H1 (cell line): ENCODE results near the gene APC2. TPM values are rescaled to one million over a fixed set of nuclear protein-coding genes. Genes with fewer than 3 reads are reported as not detected.
A peak's percentile ranks its signal among the peaks of the same experiment; 100 is the strongest.

Source experiments
- CTCF ChIA-PET: fragments of 300-600 bp; sonication (Branson Sonifier 250); formaldehyde crosslinking; loops from one replicate; lab custom pipeline; 2021; ENCODE audit not compliant: partially characterized antibody; lab: Charles Lee
- POLR2A ChIA-PET: fragments of 300-600 bp; sonication (Branson Sonifier 250); formaldehyde crosslinking; loops from one replicate; lab custom pipeline; 2021; ENCODE audit warnings: inconsistent platforms; ENCODE audit not compliant: partially characterized antibody; lab: Charles Lee
- DNase-seq, 2 experiments: peaks; one replicate each; pipeline versions ENCODE4 v3.0.0 to v3.0.0-alpha.2; 2010 to 2022; ENCODE audit warnings: low spot score in 2 of 2, low read depth in 1 of 2, mixed read lengths in 1 of 2
- FAIRE-seq: peaks from 2 replicates; lab custom pipeline; 2011; peaks lifted over from hg19 to GRCh38; lab: Jason Lieb, UNC
- H2AFZ ChIP-seq: 2 replicates; pipeline ENCODE4 v1.8.1; 2012; ENCODE audit warnings: low read length, inconsistent platforms
- H2AK5ac ChIP-seq: 2 replicates; pipeline ENCODE4 v1.6.1; 2013; ENCODE audit warnings: low read depth, low read length
- H2BK120ac ChIP-seq: replicated peaks from 2 replicates; pipeline ENCODE3; 2013; ENCODE audit warnings: low read depth, low read length, inconsistent platforms
- H2BK12ac ChIP-seq: 2 replicates; pipeline ENCODE4 v1.6.1; 2013; ENCODE audit warnings: low read depth, low read length
- H2BK15ac ChIP-seq: 2 replicates; pipeline ENCODE4 v1.6.1; 2013; ENCODE audit warnings: low read length
- H2BK20ac ChIP-seq: 2 replicates; pipeline ENCODE4 v1.6.1; 2013; ENCODE audit warnings: low read length
- H2BK5ac ChIP-seq: 2 replicates; pipeline ENCODE4 v1.6.1; 2013; ENCODE audit warnings: low read depth, low read length
- H3K14ac ChIP-seq: 2 replicates; pipeline ENCODE4 v1.6.1; 2013; ENCODE audit warnings: inconsistent platforms; ENCODE audit not compliant: insufficient read length
- H3K18ac ChIP-seq: 2 replicates; pipeline ENCODE4 v1.6.1; 2013; ENCODE audit warnings: low read length; ENCODE audit errors: extremely low read depth
- H3K23ac ChIP-seq: 2 replicates; pipeline ENCODE4 v1.6.1; 2013; ENCODE audit warnings: inconsistent platforms; ENCODE audit not compliant: insufficient read length
- H3K23me2 ChIP-seq: 2 replicates; pipeline ENCODE4 v1.6.1; 2013; ENCODE audit warnings: low read depth, low read length
- H3K27ac ChIP-seq: 2 replicates; pipeline ENCODE4 v1.6.1; 2011; ENCODE audit warnings: low read depth, low read length, inconsistent platforms
- H3K27me3 ChIP-seq, 4 experiments: replicated peaks in 1 of 4; 1 replicate in 1 of 4; 2 replicates in 3 of 4; pipeline versions ENCODE4 v1.6.1 to v1.8.1; 2011 to 2013; ENCODE audit warnings: low read length in 3 of 4, mild to moderate bottlenecking in 3 of 4, inconsistent platforms in 2 of 4, mixed read lengths in 2 of 4, moderate library complexity in 1 of 4; ENCODE audit not compliant: control insufficient read depth in 3 of 4, insufficient read depth in 3 of 4; ENCODE audit errors: extremely low read depth in 1 of 4
- H3K36me3 ChIP-seq, 4 experiments: 2 replicates each; pipeline versions ENCODE4 v1.6.1 to v1.8.1; 2011 to 2013; ENCODE audit warnings: mild to moderate bottlenecking in 4 of 4, low read length in 3 of 4, moderate library complexity in 2 of 4, control low read depth in 1 of 4, inconsistent platforms in 1 of 4; ENCODE audit not compliant: insufficient read depth in 4 of 4, control insufficient read depth in 2 of 4
- H3K4ac ChIP-seq: replicated peaks from 2 replicates; pipeline ENCODE3; 2013; ENCODE audit warnings: low read length, low read depth, mixed read lengths, inconsistent platforms; ENCODE audit not compliant: insufficient read length
- H3K4me1 ChIP-seq, 4 experiments: replicated peaks in 1 of 4; 1 replicate in 1 of 4; 2 replicates in 3 of 4; pipeline versions ENCODE4 v1.6.1 to v1.8.1; 2011 to 2013; ENCODE audit warnings: low read length in 3 of 4, inconsistent platforms in 2 of 4, mixed read lengths in 1 of 4; ENCODE audit not compliant: insufficient read depth in 4 of 4, control insufficient read depth in 3 of 4
- H3K4me2 ChIP-seq, 2 experiments: 2 replicates each; pipeline versions ENCODE4 v1.6.1 to v1.8.1; 2011 to 2013; ENCODE audit warnings: low read depth in 2 of 2, low read length in 2 of 2, control low read depth in 1 of 2, inconsistent platforms in 1 of 2, mild to moderate bottlenecking in 1 of 2; ENCODE audit not compliant: insufficient read depth in 1 of 2
- H3K4me3 ChIP-seq, 4 experiments: fragments of 200-600, 300-600 bp in 1 of 4; sonication (generic), shearing (Covaris generic), sonication (Bioruptor Twin) in 1 of 4; 2 replicates each; pipeline versions ENCODE4 v1.5.1 to v1.8.1; 2011 to 2016; ENCODE audit warnings: low read length in 4 of 4, low read depth in 3 of 4, control low read depth in 2 of 4, inconsistent platforms in 2 of 4, mild to moderate bottlenecking in 2 of 4, mixed read lengths in 1 of 4, moderate library complexity in 1 of 4; ENCODE audit not compliant: insufficient read depth in 2 of 4; ENCODE audit errors: extremely low read depth in 1 of 4
- H3K56ac ChIP-seq: replicated peaks from 2 replicates; pipeline ENCODE3; 2013; ENCODE audit warnings: low read depth, mild to moderate bottlenecking, mixed read lengths, low read length, inconsistent platforms; ENCODE audit not compliant: insufficient read length
- H3K79me1 ChIP-seq: 2 replicates; pipeline ENCODE4 v1.6.1; 2013; ENCODE audit warnings: low read depth, low read length, control low read depth
- H3K79me2 ChIP-seq, 2 experiments: 2 replicates each; pipeline versions ENCODE4 v1.6.1 to v1.8.1; 2012 to 2013; ENCODE audit warnings: low read length in 2 of 2, mild to moderate bottlenecking in 2 of 2, inconsistent platforms in 1 of 2; ENCODE audit not compliant: insufficient read depth in 2 of 2, control insufficient read depth in 1 of 2
- H3K9ac ChIP-seq, 4 experiments: replicated peaks in 1 of 4; 1 replicate in 1 of 4; 2 replicates in 3 of 4; pipeline versions ENCODE4 v1.6.1 to v1.8.1; 2011 to 2013; ENCODE audit warnings: low read depth in 3 of 4, low read length in 3 of 4, control low read depth in 2 of 4, mild to moderate bottlenecking in 2 of 4, moderate library complexity in 2 of 4, inconsistent platforms in 1 of 4; ENCODE audit errors: extremely low read depth in 1 of 4
- H3K9me3 ChIP-seq, 2 experiments: 2 replicates each; pipeline versions ENCODE4 v1.6.1 to v1.8.1; 2012 to 2013; ENCODE audit warnings: mild to moderate bottlenecking in 2 of 2, moderate library complexity in 2 of 2, control low read depth in 1 of 2, inconsistent platforms in 1 of 2, low read depth in 1 of 2, low read length in 1 of 2, mixed read lengths in 1 of 2; ENCODE audit not compliant: insufficient read depth in 2 of 2
- H4K20me1 ChIP-seq, 2 experiments: replicated peaks in 1 of 2; 2 replicates each; pipeline versions ENCODE3 to v1.8.1; 2011 to 2013; ENCODE audit warnings: inconsistent platforms in 2 of 2, low read length in 2 of 2, mild to moderate bottlenecking in 1 of 2; ENCODE audit not compliant: insufficient read depth in 2 of 2, control insufficient read depth in 1 of 2
- H4K5ac ChIP-seq: 2 replicates; pipeline ENCODE4 v1.6.1; 2013; ENCODE audit warnings: low read length, low read depth, mixed read lengths, inconsistent platforms; ENCODE audit not compliant: insufficient read length
- H4K8ac ChIP-seq: 2 replicates; pipeline ENCODE4 v1.8.0; 2013; ENCODE audit warnings: mild to moderate bottlenecking, moderate library complexity, low read length, inconsistent platforms; ENCODE audit not compliant: insufficient read depth; ENCODE audit errors: extremely low read depth
- H4K91ac ChIP-seq: replicated peaks from 2 replicates; pipeline ENCODE3; 2013; ENCODE audit warnings: low read length, mixed read lengths, inconsistent platforms; ENCODE audit not compliant: insufficient read length
- CREB1 ChIP-seq: IDR thresholded peaks from 2 replicates; pipeline ENCODE4 v1.6.1; 2012; ENCODE audit warnings: inconsistent platforms
- MAFK ChIP-seq: IDR thresholded peaks from 2 replicates; pipeline ENCODE4 v1.6.1; 2012; ENCODE audit warnings: low read depth, mild to moderate bottlenecking, improper control_type of control experiment, low read length
- TAF7 ChIP-seq: optimal IDR thresholded peaks from 2 replicates; pipeline ENCODE3; 2011; ENCODE audit warnings: low read depth, mild to moderate bottlenecking, inconsistent platforms, low read length, moderate library complexity, borderline replicate concordance
- TBP ChIP-seq: IDR thresholded peaks from 2 replicates; pipeline ENCODE4 v1.6.1; 2011; ENCODE audit warnings: low read depth, low read length, improper control_type of control experiment
- WGBS, 2 experiments: shearing (Covaris generic) in 1 of 2; methylation state at CpG; one replicate each; pipeline versions ENCODE4 v1.1.6 to v1.1.7; 2013 to 2015; ENCODE audit warnings: low lambda C conversion rate in 2 of 2, mixed read lengths in 2 of 2, inconsistent platforms in 1 of 2, low coverage in 1 of 2, missing lambda C conversion rate in 1 of 2; ENCODE audit not compliant: insufficient replicate concordance in 2 of 2, insufficient coverage in 1 of 2, insufficient read length in 1 of 2; ENCODE audit errors: extremely low coverage in 1 of 2, missing lambda C conversion rate in 1 of 2; 5-methylcytosine and 5-hydroxymethylcytosine counted together
- polyA plus RNA-seq, 7 experiments: library from polyadenylated mRNA; depleted of rRNA in 3 of 7; stranded (reverse) in 5 of 7; unstranded in 2 of 7; fragments of >200 nt in 5 of 7; fragments of 200-250 nt in 2 of 7; gene quantifications; 1 replicate in 5 of 7; 2 replicates in 1 of 7; 4 replicates in 1 of 7; pipeline versions ENCODE4 v1.2.1 to v1.2.3, GENCODE V29; 2011 to 2013; ENCODE audit warnings: missing spikeins in 2 of 7, mixed read lengths in 2 of 7
- total RNA-seq: library from RNA; stranded (reverse); fragmentation: NEBNext Ultra II Directional; extraction: Animal tissue kit (Norgen Biotek cat#: 25700); gene quantifications from 2 replicates; pipeline ENCODE4 v1.2.1, GENCODE V29; 2021

The APC2 gene
- total and polyA plus RNA-seq, 2 of the 8 experiments (the other 6 are each of a cell fraction or from before 2014, with no cell fraction given) = 1.3 to 4.1 TPM

DNA sequence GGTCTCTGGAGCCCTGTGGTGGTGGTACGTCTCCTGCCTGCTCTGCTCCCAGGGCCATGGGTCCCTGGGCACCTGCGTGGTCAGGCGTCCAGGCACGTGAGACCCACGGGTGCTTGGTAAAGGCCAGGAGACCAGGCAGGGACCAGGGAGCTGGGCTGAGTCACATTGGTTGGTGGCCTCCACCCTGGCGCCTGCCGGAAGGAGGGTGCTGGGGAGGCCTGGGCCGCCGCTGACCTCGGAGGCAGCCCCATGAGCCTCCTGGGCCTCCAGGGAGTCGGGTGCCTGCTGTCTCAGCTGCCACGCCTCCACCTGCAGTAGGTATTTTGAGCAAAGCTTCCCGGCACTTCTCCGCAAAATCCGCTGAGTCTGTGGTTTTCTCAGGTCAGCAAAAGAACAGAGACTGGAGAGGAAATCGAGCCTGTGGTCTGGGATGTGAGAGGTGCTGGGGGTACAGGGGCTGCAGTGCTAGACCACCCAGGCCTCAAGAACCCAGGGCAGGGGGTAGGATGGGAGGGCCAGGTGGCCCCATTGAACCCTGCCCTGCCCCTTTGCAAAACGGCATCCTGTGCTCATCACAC, 70.4 kb downstream of the APC2 start:
- H3K4ac ChIP-seq = no peak overlapping the region
- H2BK20ac ChIP-seq = no peak overlapping the region
- H2BK15ac ChIP-seq = no peak overlapping the region
- H3K23me2 ChIP-seq = peaks cover 8% of the 10 kb centered on the region; the same call in 1 of the 2 replicates
- no peak overlapping the region for H4K5ac ChIP-seq
- H4K8ac ChIP-seq = no peak overlapping the region
- no peaks in the 10 kb centered on the region for H3K79me1 ChIP-seq
- no peaks in the 10 kb centered on the region for H3K9me3 ChIP-seq
- no peak overlapping the region for H3K14ac ChIP-seq
- no peak overlapping the region for H2AFZ ChIP-seq
- H3K79me2 ChIP-seq = no peaks in the 10 kb centered on the region
- H3K27me3 ChIP-seq = peaks cover 17 to 30% (median 26%) of the 10 kb centered on the region in 4 experiments
- no peak overlapping the region for H2BK120ac ChIP-seq
- no peak overlapping the region for H3K4me2 ChIP-seq
- peak overlapping the region; percentile 65; the same call in 1 of the 2 replicates for H2AK5ac ChIP-seq
- H3K9ac ChIP-seq = no peak overlapping the region
- H3K4me3 ChIP-seq = no peak overlapping the region
- peaks cover 0 to 3% (median 1%) of the 10 kb centered on the region in 4 experiments; a peak in 3 of 7 replicates for H3K4me1 ChIP-seq
- no peak overlapping the region for H4K91ac ChIP-seq
- DNase-seq (no peak), FAIRE-seq (no peak)
- TF ChIP-seq TAF7 = no peak
- peak; percentile 32; the same call in 1 of the 2 replicates for TF ChIP-seq MAFK
- TF ChIP-seq CREB1 = no peak
- no peak for TF ChIP-seq TBP
- H3K56ac ChIP-seq = no peak overlapping the region
- CTCF ChIA-PET = interaction anchor here (0.6 kb wide), 1 partner anchor 18 kb away, joined by 3 read pairs; no protein-coding TSS in a partner anchor
- WGBS, 2 experiments = 77% methylated on average over 17 of the region's 17 CpGs; no CpG with 5 or more reads in 1 of the 2 experiments
- H3K18ac ChIP-seq = no peak overlapping the region; the same call in 1 of the 2 replicates
- peaks cover 8 to 12% of the 10 kb centered on the region in 2 experiments for H4K20me1 ChIP-seq
- H3K23ac ChIP-seq = no peak overlapping the region
- no peaks in the 10 kb centered on the region; a peak in 1 of 8 replicates for H3K36me3 ChIP-seq
- no peak overlapping the region for H2BK5ac ChIP-seq
- no peak overlapping the region for H3K27ac ChIP-seq
- no peak overlapping the region for H2BK12ac ChIP-seq
- POLR2A ChIA-PET = no interaction called here
